ENCODE measurements around the gene CMYA5.

DNA sequence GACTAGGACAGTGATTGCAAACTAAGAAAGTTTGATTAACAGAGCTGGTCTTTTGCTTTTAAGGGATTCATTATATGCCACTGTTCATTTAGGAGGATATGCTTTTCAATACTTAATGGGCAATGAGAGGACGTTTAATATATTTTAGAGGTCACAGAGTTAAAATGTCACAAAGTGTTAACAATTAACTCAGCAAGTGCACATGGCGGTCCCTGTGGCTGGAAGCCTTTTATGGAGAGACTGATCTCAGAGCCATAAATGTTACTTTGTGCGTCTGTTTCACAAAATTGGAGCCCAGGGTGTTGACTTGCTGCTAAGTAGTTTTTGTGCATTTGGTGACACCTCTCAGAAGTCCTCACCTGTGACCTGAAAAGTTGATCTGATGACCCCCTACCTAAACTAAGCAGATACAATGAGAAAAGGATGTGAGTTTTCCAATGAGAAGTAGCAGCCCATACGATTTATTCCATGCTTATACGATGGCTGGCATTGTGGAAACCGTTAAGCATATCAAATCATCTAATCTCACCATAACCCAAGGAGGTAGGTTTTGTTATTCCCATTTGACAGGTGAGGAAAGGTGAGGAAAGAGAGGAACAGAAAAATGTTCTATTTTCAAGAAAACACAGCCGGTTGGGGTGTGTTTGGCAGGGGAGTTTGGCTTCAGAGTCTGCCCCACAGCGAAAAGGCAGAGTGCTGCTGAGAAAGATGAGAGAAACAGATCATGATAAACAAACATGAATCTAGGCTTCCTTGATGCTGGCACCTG lies 64.4 kb downstream of the CMYA5 start:
- TF ChIP-seq, protein P1, sequence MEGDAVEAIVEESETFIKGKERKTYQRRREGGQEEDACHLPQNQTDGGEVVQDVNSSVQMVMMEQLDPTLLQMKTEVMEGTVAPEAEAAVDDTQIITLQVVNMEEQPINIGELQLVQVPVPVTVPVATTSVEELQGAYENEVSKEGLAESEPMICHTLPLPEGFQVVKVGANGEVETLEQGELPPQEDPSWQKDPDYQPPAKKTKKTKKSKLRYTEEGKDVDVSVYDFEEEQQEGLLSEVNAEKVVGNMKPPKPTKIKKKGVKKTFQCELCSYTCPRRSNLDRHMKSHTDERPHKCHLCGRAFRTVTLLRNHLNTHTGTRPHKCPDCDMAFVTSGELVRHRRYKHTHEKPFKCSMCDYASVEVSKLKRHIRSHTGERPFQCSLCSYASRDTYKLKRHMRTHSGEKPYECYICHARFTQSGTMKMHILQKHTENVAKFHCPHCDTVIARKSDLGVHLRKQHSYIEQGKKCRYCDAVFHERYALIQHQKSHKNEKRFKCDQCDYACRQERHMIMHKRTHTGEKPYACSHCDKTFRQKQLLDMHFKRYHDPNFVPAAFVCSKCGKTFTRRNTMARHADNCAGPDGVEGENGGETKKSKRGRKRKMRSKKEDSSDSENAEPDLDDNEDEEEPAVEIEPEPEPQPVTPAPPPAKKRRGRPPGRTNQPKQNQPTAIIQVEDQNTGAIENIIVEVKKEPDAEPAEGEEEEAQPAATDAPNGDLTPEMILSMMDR (IDR thresholded peaks at IDR 0.05; ENCODE audit: poor library complexity) = no peak
- TF ChIP-seq EZH2 (IDR thresholded peaks at IDR 0.05; ENCODE audit: borderline replicate concordance) (no peak), EZH2phosphoT487 (IDR thresholded peaks at IDR 0.05; ENCODE audit: low read depth, severe bottlenecking, unreplicated experiment) (no peak)
